Measurements from ENCODE around the gene SCN2B.
A peak's percentile ranks its signal among the peaks of the same experiment; 100 is the strongest.
"Not testable (repeated sequence)": the region's sequence is repeated elsewhere in the genome, so short reads cannot be mapped to it uniquely, and the experiment has no call there.

SCN2B gene

DNA sequence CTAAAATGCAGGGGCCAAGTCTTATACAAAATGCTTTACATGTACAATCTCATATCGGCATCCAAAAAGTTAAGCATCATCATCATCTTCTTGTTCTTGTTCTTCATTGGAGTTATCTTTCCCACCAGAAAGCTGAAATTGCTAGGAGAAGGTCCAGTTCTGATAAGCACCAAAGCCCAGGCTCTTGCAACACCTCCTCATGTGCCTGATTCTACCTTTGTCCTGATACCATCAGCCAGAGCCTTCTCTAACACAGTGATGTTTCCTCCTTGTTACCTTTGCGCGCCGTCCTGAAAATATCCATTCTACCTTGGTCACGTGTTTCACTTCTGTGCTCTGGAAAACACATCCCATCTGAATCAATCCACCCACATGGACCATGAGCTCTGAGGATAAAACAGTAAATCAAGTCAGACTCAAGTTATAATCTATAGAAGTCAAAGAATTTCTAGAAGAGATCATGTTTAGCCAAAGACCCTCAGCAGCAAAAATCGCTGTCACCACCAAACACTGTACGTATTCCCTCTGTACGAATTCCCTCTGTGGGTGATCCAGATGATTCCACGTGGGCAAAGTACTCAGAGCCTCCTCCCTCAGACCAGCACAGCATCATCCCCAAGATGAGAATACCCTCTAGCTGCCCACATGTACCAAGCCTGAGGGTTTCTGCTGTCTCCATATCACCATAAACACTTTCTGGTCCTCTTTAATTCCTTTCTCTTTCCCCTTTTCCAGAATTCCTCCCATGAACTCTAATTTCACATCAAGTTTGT is 29.4 kb upstream of the SCN2B start:
- no peak for DNase-seq

DNA sequence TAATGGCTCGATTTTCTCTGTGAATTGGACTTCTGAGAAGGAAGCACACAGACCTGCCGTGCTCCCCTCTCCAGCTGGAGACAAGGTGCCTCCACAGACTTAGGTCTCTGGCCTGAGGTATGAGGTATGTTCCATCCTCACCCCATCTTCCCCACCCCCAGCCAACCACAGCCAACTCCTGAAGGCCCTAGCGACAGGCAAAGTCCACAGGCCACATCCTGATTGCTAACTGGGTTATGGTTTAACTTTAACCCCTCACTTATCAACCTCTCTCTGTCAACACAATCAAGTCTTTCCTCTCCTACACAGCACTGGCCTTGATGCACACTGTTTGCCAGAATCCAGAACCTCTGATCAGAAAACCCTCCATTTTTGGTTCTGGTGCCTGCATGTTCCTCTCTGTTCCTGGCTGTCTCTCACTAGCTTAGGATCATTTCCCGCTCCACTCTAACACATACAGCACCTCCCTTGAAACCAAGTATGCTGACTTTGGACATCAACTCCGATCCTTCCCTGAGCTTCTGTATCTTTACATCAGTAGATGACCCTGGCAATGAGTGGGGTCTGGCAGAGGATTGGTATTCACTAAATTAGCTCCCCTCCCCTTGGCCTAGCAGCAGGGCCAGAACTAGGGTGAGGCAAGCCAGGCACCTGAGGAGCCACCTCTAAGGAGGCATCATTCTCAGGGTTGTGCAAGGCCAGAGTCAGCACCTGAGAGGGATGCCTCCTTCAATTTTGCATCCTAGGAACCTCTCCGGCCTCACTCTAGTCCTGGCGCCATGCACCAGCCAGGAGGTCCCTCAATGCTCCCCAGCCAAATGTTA is 26.4 kb upstream of the SCN2B start:
- DNase-seq, result no peak

DNA sequence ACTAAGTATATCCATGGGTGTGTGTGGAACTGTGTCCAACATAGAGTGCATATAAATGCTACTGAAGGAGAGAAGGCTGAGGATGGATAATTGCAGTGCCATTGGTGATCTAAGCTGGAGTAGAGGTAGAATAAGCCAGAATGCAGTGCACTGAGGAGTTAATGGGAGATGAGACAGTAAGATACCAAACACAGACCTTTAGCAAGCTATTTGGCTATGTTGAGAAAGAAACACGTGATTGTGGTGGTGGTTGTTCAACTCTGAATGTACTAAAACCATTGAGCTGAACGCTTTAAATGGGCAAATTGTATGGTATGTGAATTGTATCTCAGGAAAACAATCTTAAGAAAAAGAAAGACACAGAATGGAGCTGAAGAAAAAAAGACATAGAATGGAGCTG is 25.5 kb upstream of the SCN2B start:
- DNase-seq, result no peak

DNA sequence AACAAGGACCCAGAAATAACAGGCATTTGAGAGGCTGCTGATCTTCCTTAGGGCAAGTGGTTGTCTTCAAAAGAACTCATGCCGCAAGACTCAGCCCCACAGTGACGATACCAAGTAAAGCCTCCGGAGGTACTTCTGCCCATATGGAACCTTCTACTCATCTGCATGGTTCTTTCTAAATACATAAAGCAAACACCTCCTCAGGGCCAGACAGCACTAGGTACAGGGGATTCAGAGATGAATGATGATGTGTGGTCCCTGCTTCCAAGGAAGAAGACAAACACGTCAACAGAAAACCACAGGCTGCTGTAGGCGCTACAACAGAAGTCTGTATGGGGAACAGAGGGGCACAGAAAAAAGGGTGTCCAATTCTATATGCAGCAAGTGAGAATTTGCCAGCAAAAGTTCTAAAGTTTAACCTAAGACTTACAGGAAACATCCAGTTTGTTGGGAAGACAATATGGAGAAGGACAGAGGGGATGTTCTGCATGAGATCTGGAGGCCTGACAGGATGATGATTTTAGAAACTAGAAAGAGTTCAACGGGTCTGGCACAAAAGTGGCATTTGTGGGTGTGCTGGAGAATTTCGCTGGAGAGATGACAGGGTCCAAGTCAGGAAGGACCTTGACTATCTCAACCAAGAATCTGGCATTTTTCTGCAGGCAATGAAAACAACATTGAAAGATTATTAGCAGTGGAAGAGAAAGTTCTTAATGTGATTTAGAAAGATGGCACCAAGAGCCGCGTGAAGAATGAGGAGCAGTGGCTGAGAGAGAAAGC is 24.7 kb upstream of the SCN2B start:
- no peak for DNase-seq

DNA sequence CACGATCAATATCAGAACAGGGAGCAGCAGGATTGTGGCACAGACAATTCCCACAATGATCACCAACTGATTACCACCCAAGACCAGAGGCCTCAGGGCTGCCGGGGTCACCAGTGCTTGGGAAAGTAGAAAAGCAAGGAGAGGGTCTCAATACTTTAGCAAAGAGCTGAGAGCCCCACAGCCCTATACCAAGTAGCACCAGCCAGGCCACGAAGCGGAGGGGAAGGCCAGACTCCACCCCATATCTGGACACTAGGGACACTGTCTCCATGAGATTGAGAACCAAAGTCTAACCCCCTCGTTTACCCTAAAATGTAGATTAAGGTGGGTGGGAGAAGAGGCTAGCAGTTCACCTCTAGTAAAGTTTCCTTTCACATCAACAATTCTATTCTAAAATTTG is 24.1 kb upstream of the SCN2B start:
- no peak for DNase-seq

DNA sequence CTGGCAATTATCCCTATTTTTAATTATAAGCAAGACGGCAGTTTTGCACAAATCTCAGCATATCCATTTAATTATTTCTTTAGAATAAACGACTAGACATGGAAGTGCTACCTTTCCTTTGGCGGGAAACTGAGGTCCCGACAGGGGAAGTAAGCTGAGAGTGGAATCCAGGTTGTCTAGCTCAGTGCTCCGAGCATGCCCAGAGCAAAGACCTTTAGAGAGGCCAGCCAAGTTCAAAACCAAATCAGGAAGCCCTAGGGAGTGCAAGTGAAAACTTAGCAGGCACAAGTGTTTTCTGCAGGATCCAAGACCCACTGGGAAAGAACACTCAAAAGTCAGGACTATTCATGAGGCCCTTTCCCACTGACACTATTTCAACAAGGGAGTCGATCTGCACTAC is 22.7 kb upstream of the SCN2B start:
- no peak for DNase-seq

DNA sequence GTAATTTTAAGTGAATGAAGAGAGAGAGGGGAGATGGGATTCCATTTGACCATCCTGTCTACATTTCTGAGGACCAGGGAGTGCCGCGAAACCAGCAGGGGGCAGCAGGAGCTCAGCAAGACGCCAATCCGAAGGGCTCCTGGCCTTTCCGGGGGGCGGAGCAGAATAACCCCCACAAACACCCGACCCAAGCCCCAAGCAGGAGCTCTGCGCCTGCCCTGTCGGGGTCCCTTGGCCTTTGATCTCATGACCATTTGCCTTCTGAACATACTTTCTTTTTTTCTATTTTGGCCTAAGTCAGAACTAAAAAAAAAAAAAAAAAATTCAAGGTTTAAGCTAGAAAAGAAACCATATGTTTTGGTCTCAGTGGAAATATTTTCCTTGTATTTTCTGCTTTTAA is 21.9 kb upstream of the SCN2B start:
- DNase-seq, result peak; percentile 17

DNA sequence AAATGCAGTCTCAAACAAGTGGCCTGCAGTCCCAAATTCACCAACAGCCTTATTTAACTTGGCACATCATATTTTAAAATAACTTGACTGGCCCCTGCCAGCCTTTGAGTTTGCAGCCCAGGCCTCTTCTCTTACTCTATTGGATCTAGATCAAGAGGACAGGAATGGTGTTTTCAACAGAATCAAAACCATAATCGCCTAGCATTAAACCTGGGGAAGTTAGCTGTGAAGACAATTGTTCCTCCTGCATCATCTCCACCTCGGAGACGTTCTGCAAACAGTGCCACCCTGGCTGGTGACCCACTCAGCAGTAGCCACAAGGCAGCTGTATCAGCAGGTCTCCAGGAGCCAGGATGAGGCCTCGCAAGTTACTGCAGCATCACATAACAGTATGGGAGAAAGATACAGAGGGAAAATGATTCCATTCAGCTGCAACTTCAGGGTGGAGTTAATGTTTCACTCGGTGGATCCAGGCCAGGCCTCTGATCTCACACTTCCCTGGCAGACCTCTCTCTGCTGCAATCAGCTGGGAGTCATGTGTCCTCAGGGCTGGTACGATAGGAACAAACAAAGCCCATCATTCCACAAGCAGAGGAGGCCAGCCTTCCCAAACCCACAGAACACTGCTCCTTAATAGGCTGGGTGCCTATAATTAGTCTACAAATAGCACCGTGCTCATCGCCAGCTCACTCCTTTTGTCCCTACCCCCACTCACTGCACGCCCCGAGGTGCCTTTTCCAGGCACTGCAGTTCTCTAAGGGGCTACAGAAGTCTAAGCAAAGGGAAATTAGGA is 18.6 kb upstream of the SCN2B start:
- DNase-seq, result peak; percentile 4

DNA sequence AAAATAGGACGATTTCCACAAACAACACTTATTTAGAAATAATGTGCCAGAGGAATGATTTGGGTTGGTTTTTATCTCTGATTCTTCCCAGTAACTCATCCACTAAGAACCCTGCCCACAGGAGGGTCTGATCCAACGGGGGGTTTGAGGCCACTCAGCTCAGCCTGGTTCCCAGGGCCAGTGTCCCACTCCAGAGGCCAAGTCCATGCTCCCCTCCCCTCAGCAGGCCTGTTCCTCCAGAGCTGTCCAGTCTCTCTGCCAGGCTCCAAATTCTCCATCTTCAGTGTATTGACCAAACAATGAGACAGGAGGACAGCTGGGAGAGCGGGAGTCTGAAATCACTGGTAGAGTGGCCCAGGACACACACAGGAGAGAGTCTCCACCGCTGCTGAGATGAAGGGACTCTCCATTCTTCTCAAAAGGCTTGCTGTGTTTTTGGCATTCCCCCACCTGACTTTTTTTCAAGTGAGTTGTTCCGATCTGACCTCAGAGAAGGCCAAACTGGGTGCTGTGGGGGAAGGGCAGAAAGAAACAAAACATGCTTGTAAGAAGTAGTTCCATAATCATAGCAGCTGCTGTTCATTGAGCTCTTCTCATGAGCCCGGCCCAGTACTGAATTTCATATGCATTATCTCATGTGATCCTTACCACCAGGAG is 17.6 kb upstream of the SCN2B start:
- no peak for DNase-seq

DNA sequence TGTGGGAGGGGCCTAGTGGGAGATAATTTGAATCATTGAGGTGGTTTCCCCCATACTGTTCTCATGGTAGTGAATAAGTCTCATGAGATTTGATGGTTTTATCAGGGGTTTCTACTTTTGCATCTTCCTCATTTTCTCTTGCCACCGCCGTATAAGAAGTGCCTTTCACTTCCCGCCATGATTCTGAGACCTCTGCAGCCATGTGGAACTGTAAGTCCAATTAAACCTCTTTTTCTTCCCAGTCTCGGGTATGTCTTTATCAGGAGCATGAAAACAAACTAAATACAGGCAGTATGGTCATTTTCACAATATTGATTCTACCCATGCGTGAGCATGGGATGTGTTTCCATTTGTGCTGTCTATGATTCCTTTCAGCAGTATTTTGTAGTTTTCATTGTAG is 16.4 kb upstream of the SCN2B start:
- DNase-seq, result not testable (repeated sequence)

DNA sequence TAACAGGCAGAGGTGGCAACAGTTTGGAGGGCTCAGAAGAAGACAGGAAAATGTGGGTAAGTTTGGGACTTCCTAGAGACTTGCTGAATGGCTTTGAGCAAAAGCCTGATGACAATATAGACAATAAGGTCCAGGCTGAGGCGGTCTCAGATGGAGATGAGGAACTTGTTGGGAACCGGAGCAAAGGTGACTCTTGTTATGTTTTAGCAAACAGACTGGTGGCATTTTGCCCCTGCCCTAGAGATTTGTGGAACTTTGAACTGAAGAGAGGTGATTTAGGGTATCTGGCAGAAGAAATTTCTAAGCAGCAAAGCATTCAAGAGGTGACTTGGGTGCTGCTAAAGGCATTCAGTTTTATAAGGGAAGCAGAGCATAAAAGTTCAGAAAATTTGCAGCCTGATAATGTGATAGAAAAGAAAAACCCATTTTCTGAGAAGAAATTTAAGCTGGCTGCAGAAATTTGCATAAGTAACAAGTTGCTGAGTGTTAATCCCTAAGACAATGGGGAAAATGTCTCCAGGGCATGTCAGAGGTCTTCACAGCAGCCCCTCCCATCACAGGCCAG is 14.6 kb upstream of the SCN2B start:
- not testable (repeated sequence) for DNase-seq

DNA sequence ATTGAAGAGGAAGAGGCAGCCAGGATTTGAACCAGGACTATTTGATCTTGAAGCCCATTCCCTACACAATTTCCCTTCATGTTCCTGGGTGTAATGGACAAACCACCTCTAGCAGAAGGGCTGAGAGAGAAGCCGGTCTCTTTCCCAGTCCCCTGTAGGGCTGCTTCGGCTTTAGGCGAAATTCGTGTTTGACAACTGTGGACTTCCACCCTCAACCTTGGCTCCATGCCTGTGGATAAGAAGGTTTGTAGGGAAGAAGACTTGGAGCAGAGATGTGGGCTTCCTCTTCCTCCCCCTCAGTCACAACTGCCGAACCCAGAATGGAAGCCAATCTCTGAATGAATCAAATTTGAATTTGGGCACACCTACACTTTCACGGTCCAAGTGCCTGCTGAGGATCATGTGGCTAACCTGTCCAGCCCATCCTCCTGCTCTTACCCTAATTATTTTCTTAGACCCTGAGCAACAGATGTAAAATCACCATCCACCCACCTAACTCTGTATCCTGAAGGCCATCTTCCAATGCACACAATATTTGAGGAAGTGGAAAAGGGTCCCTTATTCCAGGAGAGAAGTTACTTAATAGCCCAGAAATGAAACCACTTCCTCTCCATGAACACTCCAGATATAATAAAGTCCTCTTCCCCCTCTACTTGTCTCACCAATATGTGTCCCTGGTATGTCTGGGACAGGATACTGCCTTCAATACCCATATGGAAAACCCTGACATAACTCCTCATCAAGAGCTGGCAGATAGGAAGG is 10.1 kb upstream of the SCN2B start:
- DNase-seq, result no peak

DNA sequence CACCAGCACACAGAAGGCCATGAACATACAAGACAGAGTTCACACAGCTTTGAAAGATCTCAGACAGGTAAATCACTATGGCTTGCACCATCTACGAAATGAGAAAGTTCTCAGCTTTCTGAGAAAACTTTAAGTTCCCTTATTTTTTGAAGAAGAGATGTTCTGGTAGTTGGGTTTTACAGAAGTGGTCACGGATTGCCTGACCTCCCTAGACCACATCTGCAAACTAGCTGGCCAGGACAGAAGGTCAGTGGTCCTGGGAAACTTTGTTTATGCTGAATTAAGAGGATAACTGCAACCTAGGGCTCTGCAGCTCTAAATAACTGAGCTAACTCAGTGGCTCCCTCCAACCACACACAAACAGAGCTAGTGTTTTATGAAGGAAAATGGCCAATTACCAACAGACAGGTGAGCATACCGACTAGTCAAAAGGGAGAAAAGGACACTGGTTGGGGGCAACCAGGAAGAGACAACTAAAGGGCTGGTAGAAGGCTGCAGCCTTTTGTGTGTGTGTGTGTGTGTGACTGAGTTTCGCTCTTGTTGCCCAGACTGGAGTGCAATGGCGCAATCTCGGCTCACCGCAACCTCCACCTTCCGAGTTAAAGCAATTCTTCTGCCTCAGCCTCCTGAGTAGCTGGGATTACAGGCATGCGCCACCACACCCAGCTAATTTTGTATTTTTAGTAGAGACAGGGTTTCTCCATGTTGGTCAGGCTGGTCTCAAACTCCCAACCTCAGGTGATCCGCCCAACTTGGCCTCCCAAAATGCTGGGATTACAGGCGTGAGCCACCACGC is 8.5 kb upstream of the SCN2B start:
- no peak for DNase-seq

DNA sequence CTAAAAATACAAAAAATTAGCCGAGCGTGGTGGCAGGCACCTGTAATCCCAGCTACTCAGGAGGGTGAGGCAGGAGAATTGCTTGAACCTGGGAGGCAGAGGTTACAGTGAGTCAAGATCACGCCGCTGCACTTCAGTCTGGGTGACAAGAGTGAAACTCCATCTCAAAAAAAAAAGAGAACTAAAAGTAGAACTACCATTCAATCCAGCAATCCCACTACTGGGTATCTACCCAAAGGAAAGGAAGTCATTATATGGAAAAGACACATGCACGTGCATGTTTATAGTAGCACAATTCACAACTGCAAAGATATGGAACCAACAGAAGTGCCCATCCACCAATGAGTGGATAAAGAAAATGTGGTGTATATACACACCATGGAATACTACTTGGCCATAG is 7.3 kb upstream of the SCN2B start:
- DNase-seq, result not testable (repeated sequence)

DNA sequence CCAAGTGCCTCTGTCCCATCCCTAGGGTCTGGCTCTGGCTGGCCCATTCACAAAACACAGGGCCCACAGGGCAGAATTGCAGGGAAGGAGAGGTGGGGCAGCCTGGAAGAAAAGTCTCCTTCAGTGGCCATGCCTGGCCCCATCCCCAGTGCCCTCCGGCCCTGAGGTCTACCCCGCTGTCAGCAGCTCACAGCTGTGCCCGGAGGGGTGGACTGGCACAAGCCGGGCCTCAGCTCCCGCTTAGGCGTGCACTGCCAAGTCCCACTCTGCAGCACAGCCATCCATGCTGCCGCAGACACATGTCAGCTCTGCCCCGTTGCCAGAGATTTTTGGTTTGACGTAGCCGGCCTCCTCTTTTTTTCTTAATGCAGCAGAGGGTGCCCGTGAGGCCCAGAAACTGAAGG is 3.9 kb upstream of the SCN2B start:
- DNase-seq, result no peak

DNA sequence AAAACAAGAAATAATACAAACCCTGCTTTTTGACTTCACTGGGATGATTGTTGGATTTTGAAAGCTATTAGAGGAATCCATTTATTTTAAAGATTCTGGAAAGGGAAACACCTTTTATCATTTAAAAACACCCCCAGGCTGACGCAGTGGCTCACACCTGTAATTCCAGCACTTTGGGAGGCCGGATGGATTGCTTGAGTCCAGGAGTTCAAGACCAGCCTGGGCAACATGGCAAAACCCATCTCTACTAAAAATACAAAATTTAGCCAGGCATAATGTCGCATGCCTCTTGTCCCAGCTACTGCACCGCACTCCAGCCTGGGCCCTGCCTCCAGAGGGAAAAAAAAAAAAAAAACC is 317 bp upstream of the SCN2B start:
- DNase-seq, result no peak

DNA sequence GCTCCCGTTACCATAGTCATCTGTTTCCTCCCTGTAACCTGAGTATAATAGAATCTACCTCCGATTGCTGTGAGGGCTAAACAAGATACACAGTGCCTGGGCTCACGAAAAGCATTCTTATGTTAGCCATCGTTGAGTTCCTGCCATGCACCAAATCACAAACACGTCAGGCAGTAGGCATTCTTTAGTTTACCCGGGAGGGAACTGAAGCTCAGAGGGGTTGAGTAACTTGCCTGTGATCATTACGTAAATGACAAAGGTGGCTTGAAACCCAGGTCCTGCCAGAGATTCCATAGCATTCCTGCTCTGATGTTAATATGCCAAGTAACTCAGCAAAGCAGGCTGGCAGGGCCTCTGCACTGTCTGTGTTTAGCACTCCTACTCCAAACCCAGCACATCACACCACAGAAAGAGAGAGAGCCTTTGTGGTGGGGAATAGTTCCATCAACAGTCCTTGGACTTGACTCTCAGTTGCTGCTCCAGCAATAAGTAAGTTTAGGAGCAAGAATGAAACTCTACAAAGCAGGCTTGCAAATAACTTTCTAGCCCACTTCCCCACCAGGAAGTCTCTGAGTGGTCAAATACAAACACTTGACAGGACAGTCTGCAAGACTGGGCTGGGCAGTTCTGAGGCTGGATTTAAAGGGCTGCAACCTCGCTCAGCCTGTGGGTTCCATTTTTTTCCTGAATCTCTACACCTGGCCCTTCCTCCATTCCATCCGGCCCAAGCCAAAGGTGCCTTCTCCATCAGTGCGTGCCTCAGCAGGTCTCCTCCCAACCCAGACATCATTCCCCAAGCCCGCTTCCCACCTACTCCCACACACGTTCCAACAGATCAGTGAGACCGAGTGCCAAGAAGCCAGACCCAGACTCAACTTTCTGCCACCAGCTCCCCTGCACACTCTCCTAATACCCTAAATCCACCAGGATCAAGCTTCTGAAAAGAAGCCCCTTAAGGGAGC is 1.1 kb downstream of the SCN2B start:
- no peak for DNase-seq

DNA sequence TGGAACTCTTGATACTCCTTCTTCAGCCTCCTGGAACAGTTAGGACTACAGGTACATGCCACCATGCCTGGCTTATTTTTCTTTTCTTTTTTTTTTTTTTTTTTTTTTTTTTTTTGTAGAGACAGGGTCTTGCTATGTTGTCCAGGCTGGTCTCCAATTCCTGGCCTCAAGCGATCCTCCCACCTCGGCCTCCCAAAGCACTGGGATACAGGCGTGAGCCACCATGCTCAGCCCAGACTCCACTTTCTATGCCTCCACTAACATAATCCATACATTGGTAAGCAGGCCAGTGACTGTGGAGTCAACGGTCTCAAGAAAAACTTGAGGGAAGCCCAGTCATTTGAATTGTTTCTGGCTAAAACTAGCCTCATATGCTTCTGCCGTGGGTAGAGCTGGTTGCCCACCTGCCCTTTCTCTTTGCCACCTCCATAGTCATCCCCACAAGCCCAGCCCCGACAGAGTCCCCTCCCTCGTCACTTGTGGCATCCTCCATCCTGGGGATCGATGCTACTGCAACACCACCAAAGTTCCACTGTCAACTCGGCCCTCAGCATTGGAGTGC is 2.4 kb downstream of the SCN2B start:
- DNase-seq, result no peak

DNA sequence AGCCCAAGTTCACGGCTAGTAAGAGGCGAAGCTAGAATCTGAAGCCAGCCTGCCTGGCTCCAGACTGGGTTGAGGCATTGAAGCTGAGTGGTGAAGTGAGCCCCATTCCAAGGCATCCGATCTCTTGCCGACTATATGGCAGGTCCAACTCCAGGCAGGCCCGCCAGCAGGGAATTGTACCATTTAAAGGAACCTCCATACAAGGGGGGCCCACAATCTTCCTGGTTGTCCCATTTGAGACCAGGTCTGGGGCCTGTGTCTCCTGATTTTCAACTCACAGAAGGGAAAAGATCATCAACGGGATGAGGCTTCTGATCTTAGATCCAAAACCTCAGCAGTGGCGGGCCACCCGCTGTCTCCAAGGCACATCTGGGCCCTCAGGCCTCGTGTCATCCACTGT is 4.1 kb downstream of the SCN2B start:
- no peak for DNase-seq

Measured in NCI-H2029 treated with DMSO at 0.1 percent for 48 hours (cell line).